Raji (cell line): ENCODE measurements around the gene FIGLA.

Experiments used
- POLR2A ChIP-seq: IDR thresholded peaks from 2 replicates; pipeline ENCODE4 v1.6.1; 2011; ENCODE audit warnings: low read depth, low read length, control low read depth; ENCODE audit not compliant: insufficient read depth

The FIGLA gene

DNA sequence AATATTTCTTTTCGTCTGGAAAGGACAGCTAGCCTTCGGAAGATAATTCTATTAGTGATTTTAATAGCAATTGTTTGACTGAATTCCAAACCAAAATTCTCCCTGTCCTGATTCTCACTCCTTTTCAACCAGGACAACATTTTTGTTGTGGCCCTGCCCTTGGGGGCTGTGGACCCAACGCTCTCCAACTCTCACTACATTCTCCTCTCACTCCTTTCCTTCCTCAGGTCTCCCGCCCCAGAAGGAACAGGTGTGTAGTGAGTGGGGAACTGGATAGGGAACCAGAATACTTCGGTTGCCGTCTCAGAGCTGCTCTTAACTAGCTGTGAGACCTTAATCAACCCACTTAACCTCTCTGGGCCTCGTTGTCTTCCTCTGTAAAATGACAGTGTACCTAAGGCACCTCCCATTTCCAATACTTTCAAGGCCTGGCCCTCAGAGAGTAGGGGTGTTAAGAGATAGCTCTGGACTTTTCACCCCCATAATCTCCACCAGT, 21.8 kb downstream of the FIGLA start:
- no peak for TF ChIP-seq POLR2A

DNA sequence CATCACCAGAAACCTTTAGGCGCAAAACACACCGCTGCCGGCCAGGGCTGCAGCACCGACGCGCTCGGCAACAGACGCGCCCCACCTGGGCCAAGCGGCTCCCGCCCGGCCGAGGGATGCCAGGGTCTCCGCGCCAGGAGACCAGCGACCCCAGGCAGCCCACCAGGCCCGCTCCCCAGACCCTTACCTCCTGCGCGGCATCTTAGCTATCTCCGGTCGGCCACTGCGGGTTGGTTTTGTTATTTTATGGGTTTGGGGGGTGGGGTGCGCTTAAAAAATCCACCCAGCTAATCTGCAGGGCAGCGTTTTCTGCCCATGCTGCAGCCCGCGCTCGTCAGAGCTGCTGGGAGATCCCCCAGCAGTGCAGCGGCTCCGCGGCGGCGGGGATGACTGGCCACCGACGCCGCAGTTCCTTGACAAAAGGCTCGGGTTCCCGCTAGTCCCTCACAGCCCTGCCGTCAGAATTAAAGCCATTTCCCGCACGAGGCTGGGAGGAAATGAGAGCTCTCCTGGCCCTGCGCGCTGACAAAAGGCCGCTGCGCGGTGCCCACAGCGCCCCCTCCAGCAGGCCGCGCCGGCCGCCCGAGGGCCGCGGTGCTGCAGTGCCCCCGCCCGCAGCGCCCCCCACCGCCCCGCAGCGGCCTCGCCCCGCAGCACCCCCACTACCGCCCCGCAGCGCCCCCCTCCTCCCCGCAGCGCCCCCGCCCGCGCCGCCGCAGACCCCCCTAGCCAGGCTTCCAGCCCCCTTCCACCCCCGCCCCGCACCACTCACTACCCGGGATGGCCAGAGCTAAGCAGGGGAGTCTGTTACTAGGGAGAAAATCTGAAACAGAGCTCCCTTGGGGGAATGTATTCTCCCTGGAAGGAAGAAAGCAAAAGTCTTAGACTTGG, 22.5 kb downstream of the FIGLA start, which contains the start of gene ADD2:
Gene ADD2 (minus strand): TSS at position 502 of the 891 bp plus-strand sequence. CDS start 61,792 bp downstream, outside the sequence.
- no peak for TF ChIP-seq POLR2A

DNA sequence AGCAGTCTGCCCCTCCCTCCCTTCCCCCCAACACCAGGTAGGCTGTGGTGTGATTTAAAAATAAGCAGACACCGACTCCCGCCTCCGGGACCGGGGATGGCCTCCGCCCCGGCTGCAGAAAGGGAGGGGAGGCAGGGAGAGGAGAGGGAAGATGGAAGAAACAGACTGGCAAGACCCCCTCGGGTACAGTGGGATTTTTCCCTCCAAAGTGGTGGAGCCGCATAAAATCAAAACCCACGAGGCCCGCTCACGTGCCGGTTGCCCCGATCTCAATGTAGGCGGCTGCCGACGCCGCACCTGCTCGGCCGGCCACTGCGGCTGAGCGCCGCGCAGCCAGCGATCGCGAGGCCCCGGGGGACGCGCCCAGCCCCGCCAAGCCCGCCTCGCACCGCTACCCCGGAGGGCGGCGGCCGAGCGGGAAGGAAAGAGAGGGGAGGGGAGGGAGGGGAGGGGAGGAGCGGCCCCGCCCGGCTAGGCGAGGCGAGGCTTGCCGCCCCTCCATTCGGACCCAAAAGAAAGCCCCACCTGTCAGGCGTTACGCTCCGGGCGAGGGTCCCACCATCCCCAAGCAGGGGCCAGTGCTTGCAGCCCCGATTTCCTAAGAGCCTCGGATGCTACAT, 23.3 kb downstream of the FIGLA start:
- TF ChIP-seq POLR2A: no peak

DNA sequence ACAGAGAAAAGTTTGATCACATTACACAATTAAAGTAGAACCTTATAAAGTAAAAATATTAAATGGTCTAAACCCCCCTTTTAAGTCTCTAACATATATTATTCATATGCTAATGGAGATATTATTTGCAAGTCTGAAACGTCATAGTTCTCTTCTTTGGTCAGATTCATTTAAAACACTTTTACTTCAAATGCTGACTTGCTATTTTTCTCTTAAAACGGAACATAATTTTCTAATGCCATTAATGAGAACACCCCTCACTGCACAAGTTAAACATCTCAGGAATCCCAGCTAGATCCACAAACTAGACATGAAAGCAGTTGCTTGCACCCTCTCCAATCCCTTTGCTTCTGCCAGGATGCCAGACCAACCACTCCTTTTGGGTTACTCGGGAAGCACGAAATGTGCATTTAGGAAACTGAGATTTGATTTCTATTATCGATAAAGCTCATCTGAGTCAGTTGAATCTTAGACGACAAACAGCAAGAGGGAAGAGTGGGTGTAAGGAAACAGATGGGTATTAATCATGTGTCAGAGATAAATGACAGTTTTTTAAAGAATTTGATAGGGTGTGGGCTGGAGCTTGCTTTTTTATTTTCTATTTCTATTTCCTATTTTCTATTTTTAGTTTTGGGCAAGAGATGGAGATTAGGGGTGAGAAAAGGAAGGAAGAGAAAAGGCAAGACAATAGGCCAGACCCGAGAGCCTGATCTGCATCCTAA, 23.9 kb downstream of the FIGLA start:
- no peak for TF ChIP-seq POLR2A

DNA sequence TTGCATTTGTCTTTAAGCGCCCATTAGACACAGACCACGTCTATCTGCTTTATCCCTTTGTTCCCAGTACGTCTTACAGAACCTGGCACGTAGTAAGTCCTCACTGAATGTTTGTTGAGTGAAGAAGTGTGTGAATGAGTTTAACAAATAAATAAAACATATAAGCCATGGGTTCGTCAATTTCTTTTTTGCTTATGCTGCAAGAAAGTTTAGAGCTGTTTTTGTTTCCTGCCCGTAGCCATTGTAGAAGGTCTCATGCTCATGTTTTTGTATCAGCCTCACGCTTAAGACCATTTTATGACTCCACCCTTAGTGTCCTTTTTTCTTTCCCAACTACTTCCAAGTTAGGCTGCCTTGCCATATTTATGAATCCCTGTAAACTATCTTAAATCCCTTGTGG, 24.9 kb downstream of the FIGLA start:
- no peak for TF ChIP-seq POLR2A

GRCh38 chr2:70759446-70759845, 31.0 kb downstream of the FIGLA start:
- TF ChIP-seq POLR2A: no peak

- no peak for TF ChIP-seq POLR2A
Observed at GRCh38 chr2:70757966-70758365, 32.5 kb downstream of the FIGLA start.

DNA sequence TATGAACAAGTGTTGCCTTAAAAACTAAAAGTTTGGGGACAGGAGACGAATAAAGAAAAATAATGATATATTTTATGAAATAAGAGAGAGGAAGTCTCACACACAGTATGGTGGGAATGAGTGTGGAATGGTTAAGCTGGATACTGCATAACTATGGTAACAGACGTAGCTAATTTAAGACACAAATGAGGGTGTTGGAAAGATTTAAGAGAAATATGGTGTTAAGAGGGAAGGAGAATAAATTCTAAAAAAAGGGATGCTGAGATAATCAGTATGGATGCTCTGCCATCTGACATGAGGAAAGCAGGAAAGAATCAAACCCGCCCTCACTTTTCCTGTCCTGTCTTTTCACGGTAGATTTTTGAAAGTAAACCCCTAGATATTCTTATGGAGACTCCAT, 33.1 kb downstream of the FIGLA start:
- TF ChIP-seq POLR2A: no peak

DNA sequence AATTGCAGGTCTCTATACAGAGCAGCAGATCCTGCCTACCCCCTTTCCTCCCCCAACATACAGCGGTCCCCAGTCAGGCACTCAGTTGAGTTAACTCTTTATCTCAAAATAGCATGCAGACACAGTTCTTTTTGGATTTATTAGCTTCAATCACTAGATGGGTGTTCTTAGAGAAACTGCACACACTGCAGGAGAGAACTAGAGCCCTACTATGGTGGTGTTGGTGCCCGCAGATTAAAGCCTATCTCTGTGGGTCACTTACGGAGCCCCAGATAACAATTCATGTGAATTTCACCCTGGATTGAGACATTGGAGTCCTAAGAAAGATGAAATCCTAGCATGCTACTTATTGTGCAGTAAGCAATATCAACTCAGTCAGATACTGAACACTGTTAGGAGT, 34.3 kb downstream of the FIGLA start:
- no peak for TF ChIP-seq POLR2A

DNA sequence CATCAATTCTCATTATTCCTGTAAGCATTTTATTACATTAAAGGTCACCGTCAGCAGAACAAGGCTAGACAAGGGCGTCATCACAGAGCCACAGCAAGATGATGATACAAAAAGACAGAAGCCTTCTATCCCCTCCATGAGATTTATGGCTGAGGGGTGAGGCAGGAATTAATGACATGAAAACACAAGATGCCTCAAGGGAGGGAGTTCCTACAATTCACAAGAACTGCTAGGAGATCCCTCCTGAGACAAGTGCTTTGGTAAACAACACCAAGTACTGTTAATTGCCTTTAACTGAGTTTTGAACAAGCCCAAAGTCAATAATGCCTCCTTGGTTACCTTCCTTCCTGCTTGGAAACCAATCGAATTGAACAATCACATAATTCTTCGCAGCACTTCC, 36.5 kb downstream of the FIGLA start:
- TF ChIP-seq POLR2A: no peak

- no peak for TF ChIP-seq POLR2A
Observed at GRCh38 chr2:70753031-70753430, 37.4 kb downstream of the FIGLA start.

DNA sequence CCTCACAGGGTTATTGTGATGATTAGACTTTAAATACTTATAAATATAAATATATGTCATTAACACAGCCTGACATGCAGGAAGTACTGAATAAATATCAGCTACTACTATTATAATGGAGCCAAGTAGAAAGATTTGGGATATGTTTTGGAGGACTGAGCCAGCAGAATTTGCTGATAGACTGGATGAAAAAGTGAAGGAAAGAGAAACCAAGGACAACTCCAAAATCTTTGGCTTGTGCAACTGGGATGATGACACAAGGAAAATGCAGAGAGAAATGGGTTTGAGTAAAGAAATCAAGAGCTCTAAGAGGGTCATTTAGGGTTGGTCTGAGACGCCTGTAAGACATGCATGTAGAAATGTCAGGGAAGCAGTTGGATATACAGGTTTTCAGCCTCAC, 38.0 kb downstream of the FIGLA start:
- TF ChIP-seq POLR2A: no peak

DNA sequence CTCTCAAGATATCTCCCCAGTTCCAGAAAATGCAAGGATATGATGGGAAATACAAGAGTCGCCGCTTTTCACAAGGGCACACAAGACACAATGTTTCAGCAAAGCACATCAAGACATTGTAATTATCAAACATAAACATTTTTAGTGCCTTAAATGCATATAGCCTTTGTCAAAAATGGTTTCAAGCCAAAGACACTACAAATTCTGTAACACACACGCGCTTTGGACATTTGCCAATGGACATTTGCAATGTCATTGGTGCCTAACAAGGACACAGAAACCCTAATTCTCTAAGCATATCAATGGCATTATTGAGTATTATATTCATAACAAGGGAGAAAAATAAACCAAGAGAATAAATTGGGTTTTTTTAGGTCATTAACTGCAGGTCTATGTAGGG, 38.6 kb downstream of the FIGLA start:
- TF ChIP-seq POLR2A: no peak

- no peak for TF ChIP-seq POLR2A
Observed at GRCh38 chr2:70750320-70750719, 40.1 kb downstream of the FIGLA start.

DNA sequence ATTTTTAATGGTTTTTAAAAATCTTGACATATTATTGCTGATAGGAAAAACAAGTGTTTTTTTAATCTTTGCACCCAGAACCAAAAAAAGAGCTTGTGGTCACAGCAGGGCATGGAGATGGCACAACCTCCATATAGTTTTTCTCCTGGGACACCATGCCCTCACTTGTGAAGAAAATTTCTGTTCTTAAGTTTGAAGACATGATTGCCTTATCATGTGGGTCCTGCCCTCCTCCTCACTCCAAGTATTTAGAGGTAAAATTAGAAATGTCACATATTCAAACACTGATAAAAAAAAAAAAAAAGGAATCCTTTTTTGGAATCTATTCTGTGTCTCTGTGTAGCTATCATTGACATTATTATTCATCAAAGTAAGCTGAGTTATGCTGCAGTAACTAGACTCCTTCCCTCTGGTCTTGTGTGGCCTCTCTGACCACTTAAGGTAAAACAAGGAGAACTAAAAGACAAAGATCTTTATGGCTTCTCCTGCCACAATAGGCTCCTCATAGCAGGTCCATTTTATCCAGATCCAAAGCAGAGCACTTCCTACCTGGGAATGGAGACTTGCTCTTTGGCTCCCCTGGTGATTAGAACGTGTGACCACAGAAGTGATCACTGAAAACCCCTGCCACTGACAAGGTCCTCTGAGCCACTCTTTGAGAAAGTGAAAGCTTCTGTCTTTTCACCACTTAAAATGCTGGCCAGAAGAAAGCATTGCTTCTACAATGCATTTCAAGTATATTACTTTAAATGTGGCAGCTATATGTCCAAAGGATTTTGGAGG, 42.2 kb downstream of the FIGLA start:
- no peak for TF ChIP-seq POLR2A
